Kidney glomerular epithelial cell (primary cell): ENCODE results near the gene PLSCR1.
A peak's percentile ranks its signal among the peaks of the same experiment; 100 is the strongest.

Experiments used
- DNase-seq: peaks from one replicate; lab custom pipeline; 2025; lab: John Stamatoyannopoulos, UW

Gene PLSCR1

GRCh38 chr3:146472611-146473010 is 71.8 kb downstream of the PLSCR1 start:
- no peak for DNase-seq

- DNase-seq: no peak
Observed at GRCh38 chr3:146471012-146471411, 73.4 kb downstream of the PLSCR1 start.

- no peak for DNase-seq
Observed at GRCh38 chr3:146470425-146470990, 73.9 kb downstream of the PLSCR1 start.

DNA sequence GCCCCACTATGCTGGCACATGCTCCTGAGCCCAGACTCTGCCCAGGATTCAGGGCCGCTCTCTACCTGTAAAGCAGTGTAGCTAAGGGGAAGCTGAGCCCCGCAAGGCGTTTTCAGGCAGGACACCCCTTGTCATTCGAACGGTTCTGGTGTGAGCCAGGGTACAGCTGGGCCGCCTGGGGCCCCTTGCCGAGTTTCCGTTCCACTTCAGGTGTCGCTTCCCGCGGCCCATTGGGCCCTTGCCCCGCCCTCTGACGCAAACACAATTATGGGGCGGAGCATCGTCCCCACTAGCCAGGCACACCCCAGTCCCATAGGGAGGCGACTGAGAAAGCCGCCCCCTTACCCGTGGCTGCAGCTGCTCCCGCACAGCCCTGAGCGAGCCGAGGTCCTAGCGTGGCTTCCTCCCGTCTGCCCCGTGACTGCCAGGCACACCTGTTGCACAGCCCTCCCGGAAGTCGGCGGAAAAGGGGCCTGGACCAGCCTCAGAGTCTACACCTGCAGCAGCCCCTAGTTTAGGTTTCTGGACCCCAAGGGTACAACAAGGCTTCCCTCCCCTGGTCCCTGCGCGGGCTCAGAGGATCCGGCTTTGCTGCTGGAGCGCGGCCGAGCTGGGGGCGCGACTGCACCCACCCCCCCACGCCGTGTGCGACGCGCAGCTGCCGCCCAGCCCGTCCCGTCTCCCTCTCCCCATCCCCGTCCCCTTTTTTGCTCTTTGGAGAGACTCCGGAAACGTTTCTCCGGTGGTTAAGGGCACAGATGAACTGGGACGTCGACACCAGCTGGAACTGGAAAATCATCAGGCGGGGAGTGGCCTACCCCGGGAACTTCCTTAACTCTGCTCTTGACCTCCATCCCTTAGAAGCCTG is 75.0 kb downstream of the PLSCR1 start, which contains the start of gene PLSCR2:
Gene PLSCR2 (minus strand): TSS at position 412 of the 868 bp plus-strand sequence. CDS start 9,657 bp downstream, outside the sequence.
- DNase-seq: peak; percentile 3

DNA sequence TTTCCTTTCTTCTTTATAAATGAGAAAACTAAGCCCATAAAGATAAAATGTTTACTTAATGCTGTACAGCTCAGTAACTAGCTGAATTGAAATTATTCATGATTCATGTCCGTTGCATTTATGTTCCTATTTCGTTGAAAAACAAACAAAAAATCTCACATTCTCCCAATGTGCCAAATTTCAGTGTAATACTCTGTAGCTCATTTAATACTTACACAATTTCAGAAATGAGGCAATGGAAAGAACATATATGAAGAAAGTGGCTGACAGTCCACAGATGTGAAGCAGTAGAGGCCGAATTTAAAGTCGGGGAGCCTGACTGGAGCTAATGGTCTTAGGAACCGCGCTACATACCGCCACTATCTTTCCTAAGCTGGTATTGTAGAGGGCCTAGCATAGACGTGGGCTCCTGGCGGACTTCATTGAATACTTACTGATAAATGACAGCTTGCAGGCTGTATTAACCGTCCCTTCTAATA is 75.7 kb downstream of the PLSCR1 start:
- DNase-seq: no peak

- no peak for DNase-seq
Observed at GRCh38 chr3:146468234-146468633, 76.2 kb downstream of the PLSCR1 start.

- no peak for DNase-seq
Observed at GRCh38 chr3:146466604-146467003, 77.8 kb downstream of the PLSCR1 start.

DNA sequence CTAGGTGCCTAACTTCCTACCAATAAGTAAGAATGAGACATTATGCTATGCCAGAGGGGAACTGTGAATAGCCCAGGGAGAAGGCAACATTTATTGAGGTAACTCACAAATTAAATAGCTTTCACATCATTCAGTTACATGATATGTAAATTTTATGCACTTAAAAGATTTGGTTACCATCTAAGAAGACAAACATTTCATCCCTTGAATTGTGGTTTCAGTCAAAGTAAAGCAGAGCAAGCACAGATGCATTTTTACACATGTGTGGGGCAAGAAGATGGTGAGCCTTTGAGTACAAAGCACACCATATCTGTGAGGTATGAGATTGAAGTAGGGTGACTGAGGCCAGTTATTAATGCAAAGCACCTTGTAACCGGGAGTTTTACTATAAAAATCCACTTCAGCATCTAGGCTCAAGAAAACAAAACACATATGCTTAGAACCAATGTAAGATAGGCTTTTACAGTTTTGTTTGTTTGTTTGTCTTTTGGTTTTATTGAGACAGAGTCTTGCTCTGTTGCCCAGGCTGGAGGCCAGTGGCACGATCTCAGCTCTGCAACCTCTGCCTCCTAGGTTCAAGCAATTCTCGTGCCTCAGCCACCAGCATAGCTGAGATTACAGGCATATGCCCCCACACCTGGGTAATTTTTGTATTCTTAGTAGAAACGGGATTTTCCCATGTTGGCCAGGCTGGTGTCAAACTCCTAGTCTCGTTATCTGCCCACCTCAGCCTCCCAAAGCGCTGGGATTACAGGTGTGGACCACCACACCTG is 78.5 kb downstream of the PLSCR1 start:
- no peak for DNase-seq
